Nephron (organoid): ENCODE data around the gene GPSM3.

ENCODE experiments used
- H3K27ac Mint-ChIP-seq, 3 experiments: 2 replicates each; pipeline ENCODE4 v1.8.0; 2020; ENCODE audit warnings: mixed read lengths in 3 of 3, mild to moderate bottlenecking in 2 of 3, moderate library complexity in 1 of 3
- H3K27me3 Mint-ChIP-seq: 2 replicates; pipeline ENCODE4 v1.8.0; 2021; ENCODE audit warnings: low read depth, mild to moderate bottlenecking, moderate library complexity, mixed read lengths
- H3K36me3 Mint-ChIP-seq: 2 replicates; pipeline ENCODE4 v1.8.0; 2020; ENCODE audit warnings: low read depth, mixed read lengths
- H3K4me1 Mint-ChIP-seq: 2 replicates; pipeline ENCODE4 v1.8.0; 2020; ENCODE audit warnings: mixed read lengths
- H3K4me3 Mint-ChIP-seq, 3 experiments: 2 replicates each; pipeline ENCODE4 v1.8.0; 2020; ENCODE audit warnings: mild to moderate bottlenecking in 3 of 3, mixed read lengths in 3 of 3, moderate library complexity in 2 of 3
- H3K9me3 Mint-ChIP-seq: 2 replicates; pipeline ENCODE4 v1.8.0; 2020; ENCODE audit warnings: mixed read lengths
- CTCF ChIP-seq, 3 experiments: fragments of 200-600 bp; sonication (generic); IDR thresholded peaks; one replicate each; pipeline ENCODE4 v1.5.0; 2021; ENCODE audit warnings: antibody characterized with exemption in 3 of 3; ENCODE audit not compliant: unreplicated experiment in 3 of 3

Gene GPSM3

GRCh38 chr6:32174416-32174815, 18.0 kb downstream of the GPSM3 start:
- Mint-ChIP-seq H3K4me1 (peaks cover 37% of the 10 kb centered on the region), H3K36me3 (peaks cover 28% of the 10 kb centered on the region), H3K4me3 (peak overlapping the region; percentile 87 to 96 (median 89)), H3K27ac (peak overlapping the region in 1 of 3 experiments; percentile 15), H3K9me3 (no peaks in the 10 kb centered on the region), H3K27me3 (no peaks in the 10 kb centered on the region)
- TF ChIP-seq CTCF (IDR thresholded peaks at IDR 0.05; ENCODE audit: unreplicated experiment in 3 of 3), result no peak

GRCh38 chr6:32173051-32173727, 19.3 kb downstream of the GPSM3 start:
- H3K36me3 Mint-ChIP-seq, result peaks cover 31% of the 10 kb centered on the region
- H3K4me3 Mint-ChIP-seq, result peak overlapping the region in 2 of 3 experiments; percentile 62 to 68
- H3K4me1 Mint-ChIP-seq, result peaks cover 26% of the 10 kb centered on the region
- no peaks in the 10 kb centered on the region for H3K27me3 Mint-ChIP-seq
- TF ChIP-seq CTCF (IDR thresholded peaks at IDR 0.05; ENCODE audit: unreplicated experiment in 3 of 3), result no peak
- H3K27ac Mint-ChIP-seq, result no peak overlapping the region
- H3K9me3 Mint-ChIP-seq, result no peaks in the 10 kb centered on the region

GRCh38 chr6:32171234-32171633, 21.2 kb downstream of the GPSM3 start:
- Mint-ChIP-seq H3K4me1 (peaks cover 16% of the 10 kb centered on the region), H3K9me3 (no peaks in the 10 kb centered on the region)
- no peak for TF ChIP-seq CTCF (IDR thresholded peaks at IDR 0.05; ENCODE audit: unreplicated experiment in 3 of 3)

GRCh38 chr6:32170294-32170693, 22.1 kb downstream of the GPSM3 start:
- Mint-ChIP-seq H3K27ac (no peak overlapping the region), H3K36me3 (peaks cover 46% of the 10 kb centered on the region), H3K27me3 (no peaks in the 10 kb centered on the region), H3K9me3 (no peaks in the 10 kb centered on the region), H3K4me1 (peaks cover 13% of the 10 kb centered on the region), H3K4me3 (no peak overlapping the region)
- TF ChIP-seq CTCF (IDR thresholded peaks at IDR 0.05; ENCODE audit: unreplicated experiment in 3 of 3), result no peak

More at GRCh38 chr6:32171234-32171633, 21.2 kb downstream of the GPSM3 start:
- no peak overlapping the region for H3K4me3 Mint-ChIP-seq
- peaks cover 40% of the 10 kb centered on the region for H3K36me3 Mint-ChIP-seq
- no peak overlapping the region for H3K27ac Mint-ChIP-seq
- H3K27me3 Mint-ChIP-seq, result no peaks in the 10 kb centered on the region

- Mint-ChIP-seq H3K4me3 (no peak overlapping the region), H3K4me1 (peaks cover 8% of the 10 kb centered on the region), H3K27ac (peak overlapping the region in 1 of 3 experiments; percentile 61), H3K9me3 (no peaks in the 10 kb centered on the region), H3K27me3 (no peaks in the 10 kb centered on the region), H3K36me3 (peaks cover 52% of the 10 kb centered on the region)
- TF ChIP-seq CTCF (IDR thresholded peaks at IDR 0.05; ENCODE audit: unreplicated experiment in 3 of 3), result no peak
Measured at GRCh38 chr6:32168807-32169591, 23.4 kb downstream of the GPSM3 start.
